A549 (cell line): Measurements from ENCODE around the gene UBE4A.

ENCODE experiments used
- JUN ChIP-seq, 2 experiments: fragments of >200 bp; sonication (Bioruptor Twin); formaldehyde crosslinking; IDR thresholded peaks; 2 replicates in 1 of 2; 3 replicates in 1 of 2; pipeline ENCODE4 v1.6.1; 2016 to 2017
- JUNB ChIP-seq: fragments of >200 bp; sonication (Bioruptor Twin); formaldehyde crosslinking; IDR thresholded peaks from 2 replicates; pipeline ENCODE4 v1.6.1; 2016
- RCOR1 ChIP-seq: fragments of 150-350 bp; IDR thresholded peaks from 2 replicates; pipeline ENCODE4 v1.6.1; 2014; ENCODE audit warnings: antibody characterized with exemption, low read length, low read depth
- TF ChIP-seq, protein P1 (sequence below): fragments of >200 bp; sonication (Bioruptor Twin); formaldehyde crosslinking; IDR thresholded peaks from 3 replicates; pipeline ENCODE4 v1.5.1; 2016
- TF ChIP-seq, protein P2 (sequence below): IDR thresholded peaks from 2 replicates; pipeline ENCODE4 v1.6.1; 2012

DNA sequence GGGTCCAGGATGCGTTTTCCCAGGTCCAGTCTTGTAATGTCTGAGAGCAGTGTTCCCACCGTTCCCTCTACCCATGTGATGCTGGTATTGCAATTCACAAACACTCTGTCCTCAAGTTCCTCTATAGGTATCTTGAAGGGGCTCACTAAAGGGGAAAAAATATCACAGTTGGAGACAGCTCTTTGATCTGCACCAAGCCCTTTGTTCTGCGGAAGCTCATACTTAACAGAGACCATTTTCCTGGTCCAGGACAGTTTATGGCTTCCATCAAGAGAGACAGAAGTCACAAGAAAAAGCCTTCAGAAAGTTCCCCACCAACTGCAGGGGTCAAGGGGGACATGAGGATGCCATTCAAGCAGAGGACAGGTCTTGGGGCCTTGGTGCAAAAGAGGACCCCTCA is 19.0 kb upstream of the UBE4A start:
- TF ChIP-seq, protein P1, sequence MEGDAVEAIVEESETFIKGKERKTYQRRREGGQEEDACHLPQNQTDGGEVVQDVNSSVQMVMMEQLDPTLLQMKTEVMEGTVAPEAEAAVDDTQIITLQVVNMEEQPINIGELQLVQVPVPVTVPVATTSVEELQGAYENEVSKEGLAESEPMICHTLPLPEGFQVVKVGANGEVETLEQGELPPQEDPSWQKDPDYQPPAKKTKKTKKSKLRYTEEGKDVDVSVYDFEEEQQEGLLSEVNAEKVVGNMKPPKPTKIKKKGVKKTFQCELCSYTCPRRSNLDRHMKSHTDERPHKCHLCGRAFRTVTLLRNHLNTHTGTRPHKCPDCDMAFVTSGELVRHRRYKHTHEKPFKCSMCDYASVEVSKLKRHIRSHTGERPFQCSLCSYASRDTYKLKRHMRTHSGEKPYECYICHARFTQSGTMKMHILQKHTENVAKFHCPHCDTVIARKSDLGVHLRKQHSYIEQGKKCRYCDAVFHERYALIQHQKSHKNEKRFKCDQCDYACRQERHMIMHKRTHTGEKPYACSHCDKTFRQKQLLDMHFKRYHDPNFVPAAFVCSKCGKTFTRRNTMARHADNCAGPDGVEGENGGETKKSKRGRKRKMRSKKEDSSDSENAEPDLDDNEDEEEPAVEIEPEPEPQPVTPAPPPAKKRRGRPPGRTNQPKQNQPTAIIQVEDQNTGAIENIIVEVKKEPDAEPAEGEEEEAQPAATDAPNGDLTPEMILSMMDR: no peak
- TF ChIP-seq JUN (IDR thresholded peaks at IDR 0.05): no peak
- TF ChIP-seq RCOR1: no peak
- TF ChIP-seq, protein P2, sequence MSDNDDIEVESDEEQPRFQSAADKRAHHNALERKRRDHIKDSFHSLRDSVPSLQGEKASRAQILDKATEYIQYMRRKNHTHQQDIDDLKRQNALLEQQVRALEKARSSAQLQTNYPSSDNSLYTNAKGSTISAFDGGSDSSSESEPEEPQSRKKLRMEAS: no peak
- no peak for TF ChIP-seq JUNB
